Hematopoietic multipotent progenitor cell treated with erythropoietin and hydrocortisone succinate and interleukin-3 and kit ligand, for 8 days (in vitro differentiated cells): ENCODE measurements around the gene CDH23.
"Not testable (repeated sequence)": the region's sequence is repeated elsewhere in the genome, so short reads cannot be mapped to it uniquely, and the experiment has no call there.

ENCODE experiments used
- DNase-seq: peaks from one replicate; pipeline ENCODE4 v3.0.0-alpha.2; 2015

The CDH23 gene

GRCh38 chr10:71396711-71397295, at the start of gene CDH23:
TSS of gene CDH23 (plus strand) at chr10:71396920. CDS start at chr10:71439832, 42,912 bp downstream.
- DNase-seq, result no peak

GRCh38 chr10:71347587-71348395, 48.9 kb upstream of the CDH23 start:
- DNase-seq, result no peak

- DNase-seq, result no peak
Measured at GRCh38 chr10:71348850-71349249, 47.9 kb upstream of the CDH23 start.

- DNase-seq, result no peak
Measured at GRCh38 chr10:71349406-71349805, 47.3 kb upstream of the CDH23 start.

- DNase-seq, result no peak
Measured at GRCh38 chr10:71351087-71351486, 45.6 kb upstream of the CDH23 start.

- no peak for DNase-seq
Measured at GRCh38 chr10:71351628-71352319, 44.9 kb upstream of the CDH23 start.

GRCh38 chr10:71353639-71354038, 43.1 kb upstream of the CDH23 start:
- DNase-seq, result no peak

- no peak for DNase-seq
Measured at GRCh38 chr10:71354776-71355175, 41.9 kb upstream of the CDH23 start.

GRCh38 chr10:71355886-71356285, 40.8 kb upstream of the CDH23 start:
- DNase-seq, result no peak

- no peak for DNase-seq
Measured at GRCh38 chr10:71357792-71358265, 38.9 kb upstream of the CDH23 start.

GRCh38 chr10:71358277-71358676, 38.4 kb upstream of the CDH23 start:
- no peak for DNase-seq

- not testable (repeated sequence) for DNase-seq
Measured at GRCh38 chr10:71358906-71359305, 37.8 kb upstream of the CDH23 start.

- DNase-seq, result peak; percentile 63
Measured at GRCh38 chr10:71359364-71360046, 37.2 kb upstream of the CDH23 start.

- no peak for DNase-seq
Measured at GRCh38 chr10:71360735-71361134, 36.0 kb upstream of the CDH23 start.

GRCh38 chr10:71361581-71361980, 35.1 kb upstream of the CDH23 start:
- no peak for DNase-seq

- no peak for DNase-seq
Measured at GRCh38 chr10:71362141-71362540, 34.6 kb upstream of the CDH23 start.

GRCh38 chr10:71363936-71364335, 32.8 kb upstream of the CDH23 start:
- DNase-seq, result no peak

- DNase-seq, result no peak
Measured at GRCh38 chr10:71365366-71365765, 31.4 kb upstream of the CDH23 start.

- no peak for DNase-seq
Measured at GRCh38 chr10:71366690-71367089, 30.0 kb upstream of the CDH23 start.

GRCh38 chr10:71367271-71367670, 29.4 kb upstream of the CDH23 start:
- DNase-seq, result no peak

- DNase-seq, result no peak
Measured at GRCh38 chr10:71368176-71368575, 28.5 kb upstream of the CDH23 start.

- peak; percentile 33 for DNase-seq
Measured at GRCh38 chr10:71368643-71369042, 28.1 kb upstream of the CDH23 start.

- DNase-seq, result no peak
Measured at GRCh38 chr10:71369602-71370001, 27.1 kb upstream of the CDH23 start.
